ENCODE results near the gene PCP2.

Gene PCP2

GRCh38 chr19:7638802-7639465 lies 5.4 kb upstream of the PCP2 start:
- no peak for DNase-seq

GRCh38 chr19:7637374-7638256 lies 4.1 kb upstream of the PCP2 start:
- no peak for DNase-seq

- peak; percentile 47 for DNase-seq
These were observed 3.3 kb upstream of the PCP2 start, which contains the start of gene STXBP2 for GRCh38 chr19:7636691-7637373. Gene STXBP2 (plus strand): TSS chr19:7637110. CDS start chr19:7637150, 40 bp downstream.

- DNase-seq: no peak
These were observed 2.8 kb upstream of the PCP2 start for GRCh38 chr19:7636317-7636690.

- no peak for DNase-seq
These were observed 2.2 kb upstream of the PCP2 start for GRCh38 chr19:7635670-7636069.

- DNase-seq: no peak
These were observed 947 bp downstream of the PCP2 start for GRCh38 chr19:7632340-7633203.

GRCh38 chr19:7631577-7631976 lies 1.9 kb downstream of the PCP2 start:
- no peak for DNase-seq

- peak; percentile 93 for DNase-seq
These were observed 4.0 kb downstream of the PCP2 start, which contains the start of the genes PET100 and XAB2 for GRCh38 chr19:7629347-7630054. Gene PET100 (plus strand): TSS chr19:7629793. CDS start chr19:7629834, 41 bp downstream. Gene XAB2 (minus strand): TSS chr19:7629545. CDS start chr19:7629527, 18 bp downstream.

GRCh38 chr19:7628589-7629311 lies 4.8 kb downstream of the PCP2 start:
- no peak for DNase-seq

- DNase-seq: no peak
These were observed 6.4 kb downstream of the PCP2 start for GRCh38 chr19:7627166-7627565.

GRCh38 chr19:7625763-7626372 lies 7.7 kb downstream of the PCP2 start:
- DNase-seq: no peak

GRCh38 chr19:7624810-7625209 lies 8.7 kb downstream of the PCP2 start:
- no peak for DNase-seq

GRCh38 chr19:7623725-7624603 lies 9.6 kb downstream of the PCP2 start:
- no peak for DNase-seq

- no peak for DNase-seq
These were observed 10.4 kb downstream of the PCP2 start for GRCh38 chr19:7622933-7623685.

GRCh38 chr19:7620442-7621412 lies 12.8 kb downstream of the PCP2 start:
- no peak for DNase-seq

- DNase-seq: no peak
These were observed 13.7 kb downstream of the PCP2 start for GRCh38 chr19:7619671-7620441.
